Measurements from ENCODE around the gene EPB41L3.

Gene EPB41L3

GRCh38 chr18:5414546-5414945 lies 129.3 kb downstream of the EPB41L3 start:
- no peak overlapping the region for H3K27ac ChIP-seq

GRCh38 chr18:5413447-5413846 lies 130.3 kb downstream of the EPB41L3 start:
- no peak for TF ChIP-seq CTCF (conservative IDR thresholded peaks at IDR 0.05)
- H3K27ac ChIP-seq, result no peak overlapping the region

More at GRCh38 chr18:5414546-5414945, 129.3 kb downstream of the EPB41L3 start:
- no peak for TF ChIP-seq CTCF (conservative IDR thresholded peaks at IDR 0.05)

- TF ChIP-seq CTCF (conservative IDR thresholded peaks at IDR 0.05), result no peak
Observed at GRCh38 chr18:5410582-5410981, 133.2 kb downstream of the EPB41L3 start.

GRCh38 chr18:5398269-5398668 lies 145.5 kb downstream of the EPB41L3 start:
- H3K27ac ChIP-seq, result no peak overlapping the region
- TF ChIP-seq CTCF (conservative IDR thresholded peaks at IDR 0.05), result no peak

More at GRCh38 chr18:5410582-5410981, 133.2 kb downstream of the EPB41L3 start:
- H3K27ac ChIP-seq, result no peak overlapping the region

GRCh38 chr18:5397102-5397501 lies 146.7 kb downstream of the EPB41L3 start:
- TF ChIP-seq CTCF (conservative IDR thresholded peaks at IDR 0.05), result no peak

GRCh38 chr18:5395860-5396448 lies 147.8 kb downstream of the EPB41L3 start:
- TF ChIP-seq CTCF (conservative IDR thresholded peaks at IDR 0.05), result no peak
- no peak overlapping the region for H3K27ac ChIP-seq

More at GRCh38 chr18:5397102-5397501, 146.7 kb downstream of the EPB41L3 start:
- H3K27ac ChIP-seq, result no peak overlapping the region

GRCh38 chr18:5393779-5394178 lies 150.0 kb downstream of the EPB41L3 start:
- TF ChIP-seq CTCF (conservative IDR thresholded peaks at IDR 0.05), result no peak
- H3K27ac ChIP-seq, result no peak overlapping the region

All from VCaP (cell line).